Thoracic aorta (tissue), 2 donors: ENCODE measurements around the gene EIF4EBP3. TPM values are rescaled to one million over a fixed set of nuclear protein-coding genes. Genes with fewer than 3 reads are reported as not detected.

Source experiments
- ATAC-seq: fragments of 150-250 bp; one replicate; pipeline ENCODE4 v1.8.0; 2017; ENCODE audit warnings: low read depth; ENCODE audit not compliant: insufficient number of reproducible peaks, low FRiP score
- DNase-seq: peaks from one replicate; pipeline ENCODE4 v3.0.0-alpha.2; 2020; ENCODE audit warnings: low spot score
- H3K27ac ChIP-seq, 2 donors: fragments of 200-600 bp; sonication (generic); 1 replicate in 1 of 2; 2 replicates in 1 of 2; pipeline ENCODE4 v1.5.1; 2016; ENCODE audit warnings: mild to moderate bottlenecking in 2 of 2, moderate library complexity in 2 of 2
- H3K27me3 ChIP-seq: fragments of 200-600 bp; sonication (generic); replicated peaks from 2 replicates; pipeline ENCODE4 v1.6.0; 2016; ENCODE audit warnings: mild to moderate bottlenecking; ENCODE audit not compliant: insufficient read depth
- H3K36me3 ChIP-seq: fragments of 200-600 bp; sonication (generic); one replicate; pipeline ENCODE4 v1.5.1; 2016
- H3K4me1 ChIP-seq, 2 donors: fragments of 200-600 bp; sonication (generic); 1 replicate in 1 of 2; 2 replicates in 1 of 2; pipeline versions ENCODE4 v1.5.1 to v1.6.0; 2016; ENCODE audit warnings: low read depth in 2 of 2, mild to moderate bottlenecking in 1 of 2; ENCODE audit not compliant: control insufficient read depth in 1 of 2
- H3K4me3 ChIP-seq: fragments of 200-600 bp; sonication (generic); 2 replicates; pipeline ENCODE4 v1.5.1; 2016; ENCODE audit warnings: mild to moderate bottlenecking
- H3K9me3 ChIP-seq: fragments of 200-600 bp; sonication (generic); 2 replicates; pipeline ENCODE4 v1.5.1; 2016
- total RNA-seq, 2 donors: library from RNA; depleted of rRNA; stranded (reverse); fragments of >200 nt; gene quantifications; one replicate each; pipeline versions ENCODE4 v1.1.0 to v1.2.3, GENCODE V29; 2016
- TF ChIP-seq, protein P1 (sequence below): fragments of 200-600 bp; sonication (generic); IDR thresholded peaks from one replicate; pipeline ENCODE4 v1.5.1; 2019; ENCODE audit warnings: antibody characterized with exemption

Gene EIF4EBP3
- total RNA-seq, 2 donors from 2014 or later: 6.0 TPM; not detected in 1

DNA sequence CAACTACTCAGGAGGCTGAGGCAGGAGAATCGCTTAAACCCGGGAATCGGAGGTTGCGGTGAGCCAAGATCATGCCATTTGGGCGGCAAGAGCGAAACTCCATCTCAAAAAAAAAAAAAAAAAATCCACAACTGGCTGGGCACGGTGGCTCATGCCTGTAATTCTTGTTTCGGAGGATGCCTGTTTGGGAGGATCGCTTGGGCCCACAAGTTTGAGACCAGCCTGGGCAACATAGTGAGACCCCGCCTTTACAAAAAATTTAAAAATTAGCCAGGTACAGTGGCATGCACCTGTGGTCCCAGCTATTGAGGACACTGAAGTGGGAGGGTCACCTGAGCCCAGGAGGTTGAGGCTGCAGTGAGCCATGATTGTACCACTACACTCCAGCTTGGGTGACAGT, 1.9 kb upstream of the EIF4EBP3 start:
- DNase-seq (no peak), ATAC-seq (no peak)
- Histone ChIP-seq H3K9me3 (no peaks in the 10 kb centered on the region), H3K27me3 (no peaks in the 10 kb centered on the region), H3K4me3 (no peak overlapping the region), H3K27ac (no peak overlapping the region), H3K36me3 (peaks cover 25% of the 10 kb centered on the region), H3K4me1 (peaks cover 18 to 33% of the 10 kb centered on the region in 2 donors)
- TF ChIP-seq, protein P1, sequence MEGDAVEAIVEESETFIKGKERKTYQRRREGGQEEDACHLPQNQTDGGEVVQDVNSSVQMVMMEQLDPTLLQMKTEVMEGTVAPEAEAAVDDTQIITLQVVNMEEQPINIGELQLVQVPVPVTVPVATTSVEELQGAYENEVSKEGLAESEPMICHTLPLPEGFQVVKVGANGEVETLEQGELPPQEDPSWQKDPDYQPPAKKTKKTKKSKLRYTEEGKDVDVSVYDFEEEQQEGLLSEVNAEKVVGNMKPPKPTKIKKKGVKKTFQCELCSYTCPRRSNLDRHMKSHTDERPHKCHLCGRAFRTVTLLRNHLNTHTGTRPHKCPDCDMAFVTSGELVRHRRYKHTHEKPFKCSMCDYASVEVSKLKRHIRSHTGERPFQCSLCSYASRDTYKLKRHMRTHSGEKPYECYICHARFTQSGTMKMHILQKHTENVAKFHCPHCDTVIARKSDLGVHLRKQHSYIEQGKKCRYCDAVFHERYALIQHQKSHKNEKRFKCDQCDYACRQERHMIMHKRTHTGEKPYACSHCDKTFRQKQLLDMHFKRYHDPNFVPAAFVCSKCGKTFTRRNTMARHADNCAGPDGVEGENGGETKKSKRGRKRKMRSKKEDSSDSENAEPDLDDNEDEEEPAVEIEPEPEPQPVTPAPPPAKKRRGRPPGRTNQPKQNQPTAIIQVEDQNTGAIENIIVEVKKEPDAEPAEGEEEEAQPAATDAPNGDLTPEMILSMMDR: no peak

DNA sequence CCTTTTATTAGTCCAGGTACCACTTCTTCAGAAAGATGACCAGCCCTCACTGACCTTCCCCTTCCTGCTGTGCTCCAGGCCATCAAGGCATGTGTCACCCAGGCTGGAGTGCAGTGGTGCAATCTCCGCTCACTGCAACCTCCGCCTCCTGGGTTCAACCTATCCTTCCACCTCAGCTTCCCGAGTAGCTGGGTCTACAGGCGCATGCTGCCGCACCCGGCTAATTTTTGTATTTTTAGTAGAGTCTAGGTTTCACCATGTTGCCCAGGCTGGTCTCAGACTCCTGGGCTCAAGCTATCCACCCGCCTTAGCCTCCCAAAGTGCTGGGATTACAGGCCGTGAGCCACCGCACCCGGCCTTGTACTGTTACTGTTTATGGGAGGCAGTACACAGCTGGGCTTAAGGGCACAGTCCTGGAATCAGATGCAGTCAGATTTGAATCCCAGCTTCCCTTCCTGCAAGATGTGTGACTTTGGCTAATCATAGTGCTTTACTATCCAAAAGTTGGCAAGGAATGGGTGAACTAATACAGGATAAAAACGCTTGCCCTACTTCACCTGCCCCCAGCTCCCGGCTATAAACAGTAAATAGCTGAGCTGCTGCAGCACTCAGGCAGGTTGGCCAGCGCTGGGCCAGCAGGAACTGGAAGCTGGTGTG, 483 bp upstream of the EIF4EBP3 start:
- H3K27me3 ChIP-seq: no peaks in the 10 kb centered on the region
- DNase-seq (no peak), ATAC-seq (peak; percentile 5)
- no peaks in the 10 kb centered on the region for H3K9me3 ChIP-seq
- peaks cover 18 to 33% of the 10 kb centered on the region in 2 donors for H3K4me1 ChIP-seq
- H3K27ac ChIP-seq: peak overlapping the region; percentile 94 to 99
- H3K4me3 ChIP-seq: peak overlapping the region; percentile 80
- H3K36me3 ChIP-seq: peaks cover 32% of the 10 kb centered on the region
- TF ChIP-seq, protein P1: no peak

DNA sequence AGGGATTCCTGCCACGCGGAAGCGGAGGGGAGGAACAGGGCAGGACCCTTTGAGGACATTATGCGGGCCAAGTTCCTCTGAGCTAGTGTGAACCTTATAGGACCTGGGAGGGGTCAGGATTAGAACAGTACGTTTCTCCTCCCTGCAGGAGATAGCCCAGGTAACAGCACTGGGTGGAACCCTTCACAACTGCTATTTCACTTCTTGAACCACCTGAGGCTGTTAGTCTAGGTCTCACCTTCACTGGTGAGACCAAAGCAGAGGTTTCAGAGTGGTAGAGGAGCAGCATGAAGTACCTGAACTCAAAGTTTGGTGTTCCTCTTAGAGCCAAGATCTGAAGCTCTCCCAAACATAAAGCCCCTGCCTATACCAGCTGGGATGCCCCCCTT, 832 bp downstream of the EIF4EBP3 start:
- Histone ChIP-seq H3K4me3 (peak overlapping the region; percentile 80), H3K27me3 (no peaks in the 10 kb centered on the region), H3K9me3 (no peaks in the 10 kb centered on the region), H3K27ac (peak overlapping the region; percentile 94 to 99), H3K4me1 (peaks cover 18 to 33% of the 10 kb centered on the region in 2 donors), H3K36me3 (peaks cover 29% of the 10 kb centered on the region)
- ATAC-seq: no peak
- TF ChIP-seq, protein P1: no peak
- DNase-seq: no peak

DNA sequence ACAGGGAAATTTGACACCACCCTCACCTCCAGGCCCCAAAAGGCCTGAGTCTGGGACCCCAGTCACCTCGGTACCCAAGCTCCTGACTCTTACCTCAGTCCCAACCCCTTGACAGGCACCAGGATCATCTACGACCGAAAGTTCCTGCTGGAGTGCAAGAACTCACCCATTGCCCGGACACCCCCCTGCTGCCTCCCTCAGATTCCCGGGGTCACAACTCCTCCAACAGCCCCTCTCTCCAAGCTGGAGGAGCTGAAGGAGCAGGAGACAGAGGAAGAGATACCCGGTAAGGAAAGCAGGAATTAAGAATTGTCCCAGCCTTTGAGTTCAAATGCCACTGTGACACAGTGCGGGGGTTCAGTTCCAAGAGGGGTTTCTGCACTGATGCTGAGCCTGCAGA, 1.3 kb downstream of the EIF4EBP3 start:
- peak overlapping the region; percentile 80 for H3K4me3 ChIP-seq
- no peak for DNase-seq
- TF ChIP-seq, protein P1: no peak
- no peak for ATAC-seq
- no peaks in the 10 kb centered on the region for H3K27me3 ChIP-seq
- H3K9me3 ChIP-seq: no peaks in the 10 kb centered on the region
- peaks cover 29% of the 10 kb centered on the region for H3K36me3 ChIP-seq
- peak overlapping the region; percentile 94 to 99 for H3K27ac ChIP-seq
- H3K4me1 ChIP-seq: peaks cover 18 to 33% of the 10 kb centered on the region in 2 donors

DNA sequence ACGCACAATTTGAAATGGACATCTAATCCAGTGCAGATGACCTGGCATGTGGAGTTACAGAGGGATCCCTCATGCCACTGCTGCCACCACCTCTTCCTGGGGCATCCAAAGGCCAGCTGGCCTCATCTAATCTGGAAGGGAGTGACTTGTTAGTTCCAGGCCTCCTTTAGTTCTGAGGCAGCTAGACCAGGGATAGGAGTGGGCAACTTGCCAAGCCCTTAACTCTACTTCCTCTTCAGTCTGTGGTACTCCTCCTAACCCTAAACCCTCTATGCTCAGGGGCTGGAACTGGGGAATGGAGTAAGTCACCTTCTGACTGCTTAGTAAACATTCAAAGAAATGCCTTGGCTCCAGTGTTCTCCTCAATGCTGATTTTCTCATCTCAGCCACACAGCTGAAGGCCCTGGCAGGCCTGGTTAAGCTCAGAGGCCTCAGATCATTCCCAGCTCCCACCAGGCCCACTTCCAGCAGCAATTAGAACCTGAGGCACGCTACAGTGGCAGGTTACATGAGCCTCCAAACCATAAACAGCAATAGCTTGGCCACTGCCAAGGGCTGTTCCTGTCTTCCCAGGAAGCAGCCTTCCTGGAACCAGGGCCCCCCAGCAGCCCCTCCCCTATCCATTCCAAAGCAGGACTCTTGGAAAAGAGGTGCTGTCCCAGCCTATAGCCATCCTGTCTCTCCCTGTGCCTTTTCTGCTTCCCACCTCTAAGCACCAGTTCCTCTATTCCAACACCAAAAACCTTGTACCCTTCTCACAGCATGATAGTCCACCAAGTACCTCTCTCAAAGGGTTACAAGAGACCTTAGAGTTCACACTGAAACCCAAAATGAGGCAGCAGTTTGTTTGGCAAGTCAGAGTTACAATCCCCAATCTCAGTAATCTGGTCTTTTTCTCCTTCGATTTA, 2.0 kb downstream of the EIF4EBP3 start:
- Histone ChIP-seq H3K36me3 (peaks cover 26% of the 10 kb centered on the region), H3K27me3 (no peaks in the 10 kb centered on the region), H3K27ac (peak overlapping the region; percentile 94 to 99), H3K9me3 (no peaks in the 10 kb centered on the region), H3K4me3 (no peak overlapping the region), H3K4me1 (peaks cover 23 to 34% of the 10 kb centered on the region in 2 donors)
- DNase-seq: no peak
- TF ChIP-seq, protein P1: no peak
- no peak for ATAC-seq
